H9 (cell line): ENCODE measurements around the gene MAP2K7. TPM values are rescaled to one million over a fixed set of nuclear protein-coding genes. Genes with fewer than 3 reads are reported as not detected.

Experiments used
- DNase-seq: peaks from one replicate; pipeline ENCODE4 v3.0.0-alpha.2; 2017
- H2AFZ ChIP-seq: one replicate; pipeline ENCODE4 v1.6.1; 2013; ENCODE audit warnings: mild to moderate bottlenecking, low read length, control low read depth, moderate library complexity
- H2AK5ac ChIP-seq: 2 replicates; pipeline ENCODE4 v1.6.1; 2013; ENCODE audit warnings: low read length, control low read depth, mixed read lengths; ENCODE audit not compliant: insufficient read length
- H2BK120ac ChIP-seq: one replicate; pipeline ENCODE4 v1.6.1; 2013; ENCODE audit warnings: low read depth, mild to moderate bottlenecking, low read length, control low read depth, inconsistent platforms; ENCODE audit not compliant: poor library complexity, severe bottlenecking
- H2BK12ac ChIP-seq: 2 replicates; pipeline ENCODE4 v1.6.1; 2013; ENCODE audit warnings: low read length, control low read depth, mixed read lengths, low read depth; ENCODE audit not compliant: insufficient read length
- H2BK15ac ChIP-seq: 2 replicates; pipeline ENCODE4 v1.6.1; 2013; ENCODE audit warnings: low read depth, low read length, control low read depth
- H2BK20ac ChIP-seq: one replicate; pipeline ENCODE4 v1.6.1; 2013; ENCODE audit warnings: low read depth, mild to moderate bottlenecking, low read length, control low read depth, inconsistent platforms; ENCODE audit not compliant: poor library complexity, severe bottlenecking
- H2BK5ac ChIP-seq: 2 replicates; pipeline ENCODE4 v1.6.1; 2013; ENCODE audit warnings: low read length, control low read depth, mixed read lengths; ENCODE audit not compliant: insufficient read length
- H3K14ac ChIP-seq: 2 replicates; pipeline ENCODE4 v1.6.1; 2013; ENCODE audit warnings: low read length, control low read depth; ENCODE audit not compliant: insufficient read depth
- H3K18ac ChIP-seq: 2 replicates; pipeline ENCODE4 v1.6.1; 2013; ENCODE audit warnings: low read depth, mild to moderate bottlenecking, mixed read lengths, low read length, control low read depth; ENCODE audit not compliant: insufficient read length
- H3K23ac ChIP-seq: 2 replicates; pipeline ENCODE4 v1.6.1; 2013; ENCODE audit warnings: low read length, control low read depth, mixed read lengths, low read depth; ENCODE audit not compliant: insufficient read length
- H3K23me2 ChIP-seq: 2 replicates; pipeline ENCODE4 v1.6.1; 2013; ENCODE audit warnings: low read depth, mild to moderate bottlenecking, mixed read lengths, low read length, control low read depth; ENCODE audit not compliant: insufficient read length, poor library complexity, severe bottlenecking
- H3K27ac ChIP-seq: 2 replicates; pipeline ENCODE4 v1.5.1; 2013; ENCODE audit warnings: low read length, control low read depth, mixed read lengths, low read depth; ENCODE audit not compliant: insufficient read length
- H3K27me3 ChIP-seq: 2 replicates; pipeline ENCODE4 v1.6.1; 2013; ENCODE audit warnings: low read length, control low read depth, inconsistent platforms; ENCODE audit not compliant: insufficient read depth
- H3K4ac ChIP-seq: 2 replicates; pipeline ENCODE4 v1.6.1; 2013; ENCODE audit warnings: low read depth, mild to moderate bottlenecking, control low read depth, inconsistent platforms, low read length, moderate library complexity
- H3K4me1 ChIP-seq: 2 replicates; pipeline ENCODE4 v1.6.1; 2013; ENCODE audit warnings: low read length, control low read depth, inconsistent platforms; ENCODE audit not compliant: insufficient read depth
- H3K4me2 ChIP-seq: 2 replicates; pipeline ENCODE4 v1.6.1; 2013; ENCODE audit warnings: low read length, control low read depth, mixed read lengths; ENCODE audit not compliant: insufficient read length, insufficient read depth
- H3K56ac ChIP-seq: 2 replicates; pipeline ENCODE4 v1.6.1; 2013; ENCODE audit warnings: low read depth, mild to moderate bottlenecking, mixed read lengths, low read length, control low read depth; ENCODE audit not compliant: insufficient read length
- H3K79me1 ChIP-seq: 2 replicates; pipeline ENCODE4 v1.6.1; 2013; ENCODE audit warnings: low read depth, mild to moderate bottlenecking, moderate library complexity, low read length, control low read depth, inconsistent platforms; ENCODE audit not compliant: insufficient read depth, poor library complexity, severe bottlenecking
- H3K79me2 ChIP-seq: 2 replicates; pipeline ENCODE4 v1.6.1; 2013; ENCODE audit warnings: low read length, control low read depth, inconsistent platforms; ENCODE audit not compliant: insufficient read depth
- H3K9ac ChIP-seq: 2 replicates; pipeline ENCODE4 v1.6.1; 2013; ENCODE audit warnings: low read length, control low read depth, mixed read lengths; ENCODE audit not compliant: insufficient read length; ENCODE audit errors: extremely low read depth
- H3K9me3 ChIP-seq: one replicate; pipeline ENCODE4 v1.6.1; 2013; ENCODE audit warnings: low read depth, low read length, inconsistent platforms; ENCODE audit not compliant: control insufficient read depth
- H3T11ph ChIP-seq: one replicate; pipeline ENCODE4 v1.6.1; 2013; ENCODE audit warnings: mild to moderate bottlenecking, low read length, control low read depth, inconsistent platforms
- H4K20me1 ChIP-seq: one replicate; pipeline ENCODE4 v1.6.1; 2013; ENCODE audit not compliant: control insufficient read depth, insufficient read length, insufficient read depth
- H4K5ac ChIP-seq: 2 replicates; pipeline ENCODE4 v1.6.1; 2013; ENCODE audit warnings: low read depth, mild to moderate bottlenecking, mixed read lengths, low read length, control low read depth; ENCODE audit not compliant: insufficient read length
- H4K8ac ChIP-seq: replicated peaks from 2 replicates; pipeline ENCODE4 v1.6.1; 2013; ENCODE audit warnings: low read length, control low read depth, mixed read lengths, low read depth; ENCODE audit not compliant: insufficient read length
- H4K91ac ChIP-seq: 2 replicates; pipeline ENCODE4 v1.6.1; 2013; ENCODE audit warnings: low read depth, mild to moderate bottlenecking, moderate library complexity, mixed read lengths, low read length, control low read depth; ENCODE audit not compliant: insufficient read length
- H3K27ac Mint-ChIP-seq, 3 experiments: 2 replicates in 2 of 3; 3 replicates in 1 of 3; pipeline ENCODE4 v1.8.0; 2020 to 2021; ENCODE audit warnings: mixed read lengths in 3 of 3, mild to moderate bottlenecking in 1 of 3, moderate library complexity in 1 of 3
- H3K27me3 Mint-ChIP-seq: 2 replicates; pipeline ENCODE4 v1.8.0; 2021; ENCODE audit warnings: low read depth, mild to moderate bottlenecking, moderate library complexity, mixed read lengths
- H3K36me3 Mint-ChIP-seq, 3 experiments: 2 replicates in 2 of 3; 3 replicates in 1 of 3; pipeline ENCODE4 v1.8.0; 2020 to 2021; ENCODE audit warnings: low read depth in 3 of 3, mixed read lengths in 3 of 3; ENCODE audit not compliant: insufficient read depth in 1 of 3
- H3K4me1 Mint-ChIP-seq, 2 experiments: 2 replicates each; pipeline ENCODE4 v1.8.0; 2020; ENCODE audit warnings: mixed read lengths in 2 of 2
- H3K4me3 Mint-ChIP-seq, 2 experiments: 2 replicates in 1 of 2; 3 replicates in 1 of 2; pipeline ENCODE4 v1.8.0; 2020 to 2021; ENCODE audit warnings: mild to moderate bottlenecking in 2 of 2, mixed read lengths in 2 of 2, moderate library complexity in 1 of 2
- H3K9me3 Mint-ChIP-seq, 2 experiments: 2 replicates in 1 of 2; 3 replicates in 1 of 2; pipeline ENCODE4 v1.8.0; 2020; ENCODE audit warnings: mild to moderate bottlenecking in 2 of 2, mixed read lengths in 2 of 2, moderate library complexity in 1 of 2
- CTCF ChIP-seq: fragments of 200-600 bp; sonication (generic); conservative IDR thresholded peaks from 3 replicates; pipeline ENCODE4 v1.8.0; 2021; ENCODE audit warnings: antibody characterized with exemption, mild to moderate bottlenecking
- WGBS: extraction: QIAGEN DNeasy Blood & Tissue Kit; methylation state at CpG from one replicate; pipeline ENCODE4 v1.1.7; 2013; ENCODE audit warnings: missing lambda C conversion rate, low lambda C conversion rate, mixed read lengths; ENCODE audit not compliant: insufficient read length; ENCODE audit errors: extremely low coverage; 5-methylcytosine and 5-hydroxymethylcytosine counted together
- total RNA-seq: library from RNA; stranded (reverse); gene quantifications from 2 replicates; pipeline ENCODE4 v1.2.1, GENCODE V29; 2021

MAP2K7 gene
- total RNA-seq, 1 experiment from 2014 or later: 48.1 TPM

- Histone ChIP-seq H3K4me1 (no peaks in the 10 kb centered on the region), H3K79me2 (no peaks in the 10 kb centered on the region), H3K27ac (no peak within 1 kb of the TSS), H3T11ph (no peak within 1 kb of the TSS), H3K27me3 (peaks cover 16% of the 10 kb centered on the region; the same call in 1 of the 2 replicates), H3K23ac (no peak within 1 kb of the TSS), H3K4ac (no peak within 1 kb of the TSS), H2BK12ac (no peak within 1 kb of the TSS), H3K23me2 (peaks cover 17% of the 10 kb centered on the region), H2BK15ac (no peak within 1 kb of the TSS), H2BK20ac (no peak within 1 kb of the TSS), H3K14ac (no peak within 1 kb of the TSS; the same call in 1 of the 2 replicates), H3K18ac (peak within 1 kb of the TSS; percentile 12), H4K91ac (no peak within 1 kb of the TSS), H2AFZ (no peak within 1 kb of the TSS), H4K8ac (no peak within 1 kb of the TSS), H2AK5ac (no peak within 1 kb of the TSS), H4K5ac (no peak within 1 kb of the TSS), H3K9me3 (no peaks in the 10 kb centered on the region), H2BK5ac (no peak within 1 kb of the TSS), H4K20me1 (no peaks in the 10 kb centered on the region), H3K4me2 (peak within 1 kb of the TSS; percentile 63), H2BK120ac (no peak within 1 kb of the TSS), H3K9ac (no peak within 1 kb of the TSS), H3K56ac (no peak within 1 kb of the TSS), H3K79me1 (no peaks in the 10 kb centered on the region)
- peak within 1 kb of the TSS; percentile 67 to 84 for H3K4me3 Mint-ChIP-seq
- peaks cover 22 to 30% of the 10 kb centered on the region in 2 experiments for H3K4me1 Mint-ChIP-seq
- peak within 1 kb of the TSS; percentile 55 to 95 (median 89); a peak in 5 of 7 replicates for H3K27ac Mint-ChIP-seq
- peaks cover 7 to 13% (median 12%) of the 10 kb centered on the region in 3 experiments; a peak in 5 of 7 replicates for H3K36me3 Mint-ChIP-seq
- no CpG with 5 or more reads among the region's 62 CpGs for WGBS
- peaks cover 46% of the 10 kb centered on the region for H3K27me3 Mint-ChIP-seq
- H3K9me3 Mint-ChIP-seq: no peaks in the 10 kb centered on the region; a peak in 1 of 5 replicates
- TF ChIP-seq CTCF: no peak
- DNase-seq: peak; percentile 97
Observed at GRCh38 chr19:7919610-7920518, 16.2 kb downstream of the MAP2K7 start, which contains the start of gene SNAPC2. TSS of gene SNAPC2 (plus strand) at chr19:7920338. CDS start at chr19:7920367, 29 bp downstream.
